Tongue (tissue), 2 donors: ENCODE data around the gene KCNJ16. TPM values are rescaled to one million over a fixed set of nuclear protein-coding genes. Genes with fewer than 3 reads are reported as not detected.
A peak's percentile ranks its signal among the peaks of the same experiment; 100 is the strongest.
"Not testable (repeated sequence)": the region's sequence is repeated elsewhere in the genome, so short reads cannot be mapped to it uniquely, and the experiment has no call there.

ENCODE experiments used
- DNase-seq: peaks from one replicate; pipeline ENCODE4 v3.0.0-alpha.2; 2015
- total RNA-seq: library from RNA; depleted of rRNA; stranded (reverse); fragments of >200 nt; gene quantifications from one replicate; pipeline ENCODE4 v1.2.3, GENCODE V29; 2014

Gene KCNJ16
- total RNA-seq = 0.21 TPM

DNA sequence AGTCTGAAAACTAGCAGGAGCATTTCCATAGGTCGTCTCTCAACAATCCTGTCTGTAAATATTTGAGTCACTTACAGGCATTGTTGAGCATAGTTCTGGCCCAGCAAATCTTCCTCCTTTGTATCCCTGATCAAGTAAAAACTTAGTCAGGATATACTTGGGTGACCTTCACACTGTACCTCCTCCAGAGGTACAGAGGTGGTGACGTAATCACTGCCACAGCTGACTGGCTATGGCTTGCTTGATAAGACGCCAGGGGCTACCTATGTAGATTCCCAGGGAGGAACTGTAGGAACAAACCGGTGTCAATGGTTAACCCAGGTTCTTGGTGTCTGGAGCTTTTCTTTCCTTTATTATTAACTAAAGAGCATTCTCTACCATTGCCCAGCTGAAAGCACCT lies at the start of gene KCNJ16:
Gene KCNJ16, plus strand, starts transcription at position 270 of the 400 bp plus-strand sequence. CDS start 56,863 bp downstream, outside the sequence.
- DNase-seq = no peak

DNA sequence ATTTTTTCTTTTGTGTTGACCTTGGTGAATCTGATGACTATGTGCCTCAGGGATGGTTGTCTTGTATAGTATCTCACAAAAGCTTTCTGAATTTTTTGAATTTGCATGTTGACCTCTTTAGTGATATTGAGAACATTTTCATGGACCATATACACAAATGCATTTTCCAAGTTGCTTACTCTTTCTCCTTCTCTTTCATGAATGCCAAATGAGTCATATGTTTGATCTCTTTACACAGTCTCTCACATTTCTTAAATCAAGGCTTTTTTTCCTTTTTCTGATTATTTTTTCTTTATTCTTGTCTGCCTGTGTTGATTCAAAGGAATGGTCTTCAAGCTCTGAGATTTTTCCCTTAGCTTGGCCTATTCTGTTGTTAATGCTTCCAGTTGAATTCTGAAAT lies 46.6 kb upstream of the KCNJ16 start:
- DNase-seq = no peak

DNA sequence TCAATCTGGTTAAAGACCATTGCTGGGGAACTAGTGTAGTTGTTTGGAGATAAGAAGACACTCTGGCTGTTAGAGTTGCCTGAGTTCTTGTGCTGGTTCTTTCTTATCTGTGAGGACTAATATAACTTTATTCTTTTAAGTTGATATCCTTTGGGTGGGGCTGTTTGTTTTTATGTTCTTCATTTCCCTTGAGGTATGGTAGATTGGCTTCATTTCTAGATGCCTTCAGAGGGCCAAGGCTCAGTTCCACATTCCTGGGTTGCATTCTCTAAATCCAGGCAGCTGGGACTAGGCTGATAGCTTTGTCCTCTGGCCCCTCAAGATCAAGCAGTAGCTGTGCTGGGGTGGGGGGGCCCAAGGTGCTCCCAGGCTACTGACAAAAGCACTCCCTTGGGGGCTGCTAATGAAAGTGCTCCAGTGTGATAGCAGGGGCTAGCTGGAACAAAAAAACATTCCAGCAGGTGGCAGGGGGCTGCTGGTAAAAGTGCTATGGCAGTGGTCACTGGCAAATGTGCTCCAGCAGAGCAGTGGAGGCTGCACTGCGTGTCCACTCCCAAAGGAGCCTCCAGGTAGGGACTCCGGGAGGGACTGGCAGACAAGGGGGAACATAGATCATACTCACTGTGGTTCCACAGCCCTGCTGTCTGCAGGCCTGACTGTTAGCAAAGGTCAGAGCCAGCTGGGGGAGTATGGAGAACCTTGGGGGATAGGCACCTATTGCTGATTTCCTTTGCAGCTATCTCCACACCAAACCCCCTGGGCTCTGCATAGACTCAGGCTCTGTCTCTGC lies 45.9 kb upstream of the KCNJ16 start:
- DNase-seq = peak; percentile 7

DNA sequence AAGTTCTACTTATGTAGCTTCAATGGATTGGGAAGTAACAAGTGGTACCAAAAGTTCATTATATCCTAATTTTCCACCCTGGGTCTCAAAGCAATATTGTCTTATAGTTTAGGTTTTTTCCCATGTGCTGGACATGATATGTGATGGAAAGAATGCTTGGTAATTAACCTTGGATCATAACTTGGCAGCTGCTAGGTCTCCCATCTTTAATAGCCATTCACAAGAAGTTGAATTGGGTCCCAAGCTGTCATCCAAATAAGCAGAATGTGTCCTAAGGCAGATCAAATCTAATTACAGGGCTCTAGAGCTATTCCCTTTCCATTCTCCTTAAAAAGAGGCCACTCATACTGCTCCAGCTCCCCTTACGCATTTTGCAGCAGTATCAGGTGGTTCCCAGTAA lies 44.7 kb upstream of the KCNJ16 start:
- peak; percentile 93 for DNase-seq

DNA sequence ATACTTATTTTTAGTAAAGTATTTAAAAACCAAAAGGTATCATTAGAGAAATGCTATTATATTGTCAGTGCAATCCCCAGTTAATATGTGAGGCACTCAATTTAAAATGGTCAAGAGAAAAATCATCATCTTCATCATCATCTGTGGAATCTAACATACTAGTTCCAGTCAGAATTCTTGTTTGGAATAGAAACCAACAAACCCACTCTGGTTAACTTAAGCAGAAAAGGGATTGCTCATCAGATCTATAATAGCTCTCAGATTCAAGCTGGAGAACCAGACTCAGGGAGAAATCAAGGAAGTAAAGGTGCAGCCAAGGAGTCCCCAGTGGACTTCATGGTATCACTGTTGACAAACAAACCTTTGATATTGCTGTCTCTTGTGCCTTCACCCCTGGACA lies 43.7 kb upstream of the KCNJ16 start:
- no peak for DNase-seq

DNA sequence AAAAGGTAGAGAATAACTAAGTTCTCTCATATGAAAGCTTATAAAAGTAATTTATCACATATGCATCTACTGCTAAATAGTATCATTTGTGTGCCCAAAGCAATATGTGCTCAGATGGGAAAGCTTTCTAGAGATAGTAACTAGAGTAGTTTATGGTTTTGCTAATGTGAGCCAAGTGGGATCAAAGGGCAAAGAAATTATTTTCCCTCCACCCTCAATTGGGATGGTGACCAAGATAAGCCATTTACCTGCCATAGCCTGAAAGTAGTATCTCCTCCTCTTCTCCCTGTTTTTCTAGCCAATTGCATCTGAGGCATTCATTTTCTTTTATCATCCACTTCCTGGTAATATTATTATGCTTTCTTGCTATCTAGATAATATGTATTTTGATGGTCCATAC lies 41.9 kb upstream of the KCNJ16 start:
- no peak for DNase-seq

DNA sequence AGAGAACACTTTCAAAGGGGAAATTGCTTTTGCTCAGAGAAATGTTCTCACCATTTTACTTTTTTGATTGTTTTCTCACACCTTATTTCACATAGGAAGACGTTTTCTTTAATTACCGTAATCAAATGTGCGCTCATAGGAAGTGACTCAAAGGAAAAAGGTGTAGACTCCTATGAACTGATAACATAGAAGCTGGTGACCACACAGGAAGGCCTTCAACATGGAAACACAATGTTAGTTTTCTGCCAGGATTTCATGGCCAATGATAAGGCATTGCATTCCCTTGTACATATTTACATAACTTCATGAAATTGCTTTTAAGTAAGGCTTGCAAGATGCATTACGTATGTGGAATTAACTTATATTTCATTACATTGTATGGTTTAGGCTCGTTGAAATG lies 40.9 kb upstream of the KCNJ16 start:
- DNase-seq = no peak

DNA sequence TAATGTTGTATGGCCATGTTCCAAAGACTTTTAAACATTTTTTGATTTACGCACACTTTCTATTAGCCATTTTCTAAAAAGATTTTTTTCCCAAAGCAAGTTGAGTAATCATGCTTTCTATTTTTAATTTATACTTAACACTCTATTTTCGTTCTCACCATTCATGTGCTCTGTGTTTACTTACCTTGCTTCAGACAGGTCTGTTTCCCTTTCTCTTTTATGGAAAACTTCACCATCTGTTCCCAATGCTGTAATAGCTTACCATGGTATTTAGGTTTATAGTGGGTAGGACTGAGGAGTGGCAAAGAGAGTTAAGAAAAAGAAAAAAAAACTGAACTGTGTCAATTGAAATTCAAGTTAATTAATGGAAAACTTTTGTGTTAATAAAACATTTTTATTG lies 37.5 kb upstream of the KCNJ16 start:
- DNase-seq = no peak

DNA sequence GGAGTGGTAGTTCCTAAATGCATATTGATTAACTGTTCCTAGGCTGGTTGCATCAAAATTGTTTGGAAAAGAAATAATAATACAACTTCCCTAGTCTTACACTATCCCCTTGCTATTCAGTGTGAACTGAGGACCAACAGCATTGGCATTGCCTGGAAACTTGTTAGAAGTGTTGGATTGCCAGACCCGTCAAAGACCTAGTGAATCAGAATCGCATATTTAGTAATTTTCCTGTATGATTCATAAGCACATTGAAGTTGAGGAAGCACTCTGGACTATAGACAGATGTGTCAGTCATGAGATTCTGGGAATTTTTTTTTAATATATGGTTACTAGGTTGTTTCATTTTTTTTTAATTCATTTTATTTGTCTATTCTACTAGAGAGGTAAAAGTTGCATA lies 34.7 kb upstream of the KCNJ16 start:
- no peak for DNase-seq

DNA sequence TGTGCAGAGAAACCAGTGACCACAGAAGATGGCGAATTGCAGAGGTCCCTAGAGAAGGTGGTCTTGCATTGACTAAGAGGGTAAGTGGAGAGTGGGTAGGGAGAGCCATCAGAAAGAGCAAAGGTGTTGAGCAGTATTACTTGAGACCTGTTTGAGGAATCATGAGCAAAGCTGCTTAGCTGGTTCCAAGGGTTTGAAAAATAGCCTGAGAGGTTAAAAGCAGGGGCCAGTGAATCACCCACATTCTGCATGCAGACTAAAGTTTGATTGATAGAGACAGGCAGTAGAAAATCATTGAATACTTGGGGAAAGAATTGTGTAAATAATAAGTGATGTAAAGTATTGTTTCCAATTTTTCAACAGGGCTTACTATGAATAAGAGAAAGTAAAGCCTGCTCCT lies 34.0 kb upstream of the KCNJ16 start:
- DNase-seq = no peak

DNA sequence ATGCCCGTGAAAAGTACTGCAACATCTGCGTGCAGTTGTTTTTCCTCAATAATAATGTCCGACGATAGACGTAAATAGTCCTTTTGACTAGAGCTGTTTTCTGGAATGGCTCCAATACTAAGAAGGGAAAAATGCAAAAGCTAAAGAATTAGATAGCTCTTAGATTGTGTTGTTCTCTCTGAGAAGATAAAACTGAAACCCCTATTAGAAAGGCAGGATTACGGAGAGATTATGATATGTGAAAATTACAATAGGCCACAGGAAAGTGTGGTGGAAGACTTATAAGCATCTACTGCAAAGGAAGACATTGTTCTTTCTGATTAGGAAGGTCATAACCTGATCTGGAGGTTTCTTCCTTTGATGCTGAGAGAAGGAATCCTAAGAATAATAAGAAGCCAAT lies 33.5 kb upstream of the KCNJ16 start:
- no peak for DNase-seq

DNA sequence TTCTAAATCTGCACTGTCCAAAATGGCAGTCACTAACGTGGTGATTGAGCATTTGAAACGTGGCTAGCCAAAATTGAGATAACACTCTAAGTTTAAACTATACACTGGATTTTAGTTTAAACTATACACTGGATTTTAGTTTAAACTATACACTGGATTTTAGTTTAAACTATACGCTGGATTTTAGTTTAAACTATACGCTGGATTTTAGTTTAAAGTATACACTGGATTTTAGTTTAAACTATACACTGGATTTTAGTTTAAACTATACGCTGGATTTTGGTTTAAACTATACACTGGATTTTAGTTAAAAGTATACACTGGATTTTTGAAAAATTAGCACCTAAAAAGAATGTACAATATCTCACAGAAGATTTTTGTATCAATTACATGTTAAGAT lies 29.2 kb upstream of the KCNJ16 start:
- not testable (repeated sequence) for DNase-seq

DNA sequence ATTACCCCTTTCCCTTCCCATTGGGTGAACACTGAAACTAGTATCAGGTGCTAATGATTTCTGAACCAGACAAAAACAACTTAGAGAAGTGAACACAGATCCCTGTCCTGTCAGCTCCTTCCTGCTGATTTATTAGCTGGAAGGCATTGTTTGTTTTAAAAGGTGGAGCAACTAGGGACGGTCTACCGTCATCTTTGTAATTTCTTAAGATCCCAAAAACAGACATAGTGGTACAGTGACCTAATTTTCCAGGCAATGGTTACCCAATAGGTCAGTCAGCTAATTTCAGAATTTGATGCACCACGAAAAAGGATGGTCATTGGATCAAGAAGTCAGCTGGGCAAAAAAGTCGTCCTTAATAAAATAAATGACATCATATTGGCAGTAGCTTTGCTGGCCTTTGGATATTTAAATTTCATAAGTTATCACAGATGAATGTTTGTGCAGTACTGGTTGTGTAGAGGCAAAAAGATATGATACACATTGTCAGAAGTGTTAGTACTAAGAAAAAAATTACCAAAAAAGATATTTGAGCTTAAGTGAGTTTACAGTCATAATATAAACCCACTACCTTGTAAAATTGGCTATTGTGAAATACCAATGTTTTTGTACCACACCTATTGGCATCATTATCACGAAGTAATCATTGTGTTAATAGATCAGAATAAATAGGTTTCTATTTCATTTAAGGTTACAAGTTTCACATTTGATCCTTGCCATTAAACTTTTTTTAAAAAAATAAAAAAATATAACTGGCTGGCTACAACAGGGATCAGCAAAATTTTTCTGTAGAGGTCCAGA lies 27.2 kb upstream of the KCNJ16 start:
- DNase-seq = no peak

DNA sequence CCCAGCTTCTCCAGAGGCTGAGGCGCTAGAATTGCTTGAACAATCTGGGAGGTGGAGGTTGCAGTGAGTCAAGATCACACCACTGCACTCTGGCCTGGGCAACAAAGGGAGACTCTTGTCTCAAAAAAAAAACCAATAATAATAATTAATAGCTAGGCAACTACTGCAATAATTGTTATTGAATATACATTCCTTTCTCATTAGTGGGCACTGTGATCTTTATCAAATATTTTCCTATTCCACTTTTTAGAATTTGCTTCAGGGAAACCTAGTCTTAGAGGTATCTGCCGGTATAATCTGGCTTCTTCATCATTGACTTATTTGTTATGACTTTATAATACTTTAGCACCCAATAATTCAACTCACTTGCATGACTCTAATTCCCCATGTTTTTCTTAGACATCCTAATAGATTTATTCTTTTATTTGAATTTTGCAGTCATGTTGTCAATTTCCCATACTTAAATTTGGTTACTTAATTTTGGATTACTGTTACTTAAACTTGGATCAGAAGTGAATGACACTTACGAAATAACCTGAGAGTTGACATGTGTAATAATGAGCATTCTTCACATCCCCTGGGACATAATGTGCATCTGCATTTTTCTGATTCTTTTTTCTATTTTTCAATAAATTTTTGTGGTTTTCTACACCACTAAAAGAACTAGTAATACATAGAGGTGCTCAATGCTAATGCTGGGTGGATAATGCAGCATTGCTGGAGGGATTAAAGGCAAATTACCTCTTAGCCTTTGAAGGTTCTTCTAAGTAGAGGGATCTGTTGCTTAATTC lies 25.0 kb upstream of the KCNJ16 start:
- DNase-seq = no peak

DNA sequence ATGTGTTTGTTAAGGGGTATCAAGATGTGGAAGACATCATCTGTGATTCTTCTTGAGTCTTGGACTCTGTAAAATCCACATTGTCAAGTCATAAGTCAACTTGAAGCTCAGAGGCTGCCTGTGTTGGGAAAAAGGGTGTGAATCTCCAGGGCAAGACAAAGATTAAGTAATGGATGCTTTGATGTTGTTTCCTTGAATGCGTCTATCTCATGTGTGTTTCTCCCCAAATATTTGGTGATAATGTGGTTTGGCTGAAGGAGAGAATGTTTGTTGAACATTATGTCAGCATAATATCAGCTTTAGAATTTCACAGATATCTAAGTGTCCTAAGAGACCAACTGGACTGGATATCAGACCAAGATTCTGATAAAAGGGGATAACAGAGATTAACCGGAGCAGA lies 24.1 kb upstream of the KCNJ16 start:
- no peak for DNase-seq

DNA sequence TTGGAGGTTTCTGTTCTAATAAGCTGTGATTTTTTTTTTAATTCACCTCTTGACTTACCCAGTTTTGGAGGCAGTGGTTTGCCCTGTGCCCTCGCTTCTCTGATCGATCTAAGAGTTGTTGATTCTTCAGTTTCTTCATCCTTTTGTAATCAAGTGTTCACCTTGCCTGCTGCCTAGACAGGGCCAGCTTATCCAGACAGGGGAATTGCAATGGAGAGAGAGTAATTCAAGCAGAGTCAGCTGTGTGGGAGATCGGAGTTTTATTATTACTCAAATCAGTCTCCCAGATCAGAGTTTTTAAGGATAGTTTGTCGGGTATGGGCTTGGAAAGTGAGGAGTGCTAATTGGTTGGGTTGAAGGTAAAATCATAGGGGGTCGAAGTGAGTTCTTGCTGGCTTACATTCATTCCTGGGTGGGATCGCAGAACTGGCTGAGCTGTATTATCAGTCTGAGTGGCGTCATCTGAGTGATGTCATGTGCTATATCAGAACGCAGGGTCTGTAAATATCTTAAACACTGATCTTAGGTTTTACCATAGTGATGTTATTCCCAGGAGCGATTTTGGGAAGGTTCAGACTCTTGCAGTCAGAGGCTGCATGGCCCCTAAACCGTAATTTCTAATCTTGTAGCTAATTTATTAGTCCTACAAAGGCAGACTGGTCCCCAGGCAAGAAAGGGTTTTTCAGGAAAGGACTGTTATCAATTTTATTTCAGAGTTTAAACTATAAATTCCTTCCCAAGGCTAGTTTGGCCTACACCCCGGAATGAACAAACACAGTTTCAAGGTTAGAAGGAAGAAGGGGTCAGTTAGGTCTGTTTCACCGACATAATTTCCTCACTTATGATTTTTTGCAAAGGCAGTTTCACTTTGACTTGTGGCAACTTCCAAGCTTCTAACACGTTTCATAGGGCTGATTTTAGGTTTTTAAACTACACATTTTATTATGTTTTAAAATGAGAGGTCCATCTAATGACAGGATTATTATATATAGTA lies 21.5 kb upstream of the KCNJ16 start:
- DNase-seq = no peak

DNA sequence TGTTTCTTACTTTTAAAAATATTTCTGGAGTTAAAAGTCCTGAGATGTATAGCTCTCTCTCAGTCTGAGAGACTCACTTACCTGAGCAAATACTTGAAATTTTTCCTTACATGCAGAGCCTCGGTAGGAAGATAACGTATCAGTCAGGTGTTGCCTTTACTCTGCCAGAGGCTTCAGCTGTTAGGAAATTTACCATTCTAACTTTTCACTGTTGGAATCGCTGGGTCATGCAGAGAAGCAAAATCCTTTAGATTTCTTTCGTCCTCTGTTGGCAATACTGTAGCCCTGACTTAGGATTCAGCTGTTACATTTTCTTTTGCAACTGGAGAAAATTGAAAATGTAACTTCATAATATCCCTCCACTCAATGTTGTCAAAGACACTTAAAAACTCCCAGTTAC lies 20.0 kb upstream of the KCNJ16 start:
- DNase-seq = peak; percentile 71

DNA sequence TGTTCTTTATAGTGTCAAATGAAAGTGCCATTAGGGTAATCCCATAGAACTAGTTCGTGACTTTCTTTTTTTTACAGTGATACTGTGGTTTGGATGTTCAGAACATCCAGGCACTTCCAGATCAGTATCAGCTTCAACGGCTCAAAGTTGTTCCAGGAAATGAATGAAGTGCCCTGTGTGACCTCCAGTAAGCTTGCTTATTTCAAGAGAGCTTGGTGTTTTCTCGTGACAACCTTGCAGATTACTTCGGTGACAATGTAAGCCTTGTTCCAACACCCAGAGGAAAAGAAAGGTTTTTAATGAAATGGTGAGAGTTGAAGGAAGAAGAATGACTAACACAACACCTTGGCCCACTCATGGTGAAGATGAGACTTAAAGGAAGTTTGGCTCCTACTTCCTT lies 16.0 kb upstream of the KCNJ16 start:
- DNase-seq = no peak

DNA sequence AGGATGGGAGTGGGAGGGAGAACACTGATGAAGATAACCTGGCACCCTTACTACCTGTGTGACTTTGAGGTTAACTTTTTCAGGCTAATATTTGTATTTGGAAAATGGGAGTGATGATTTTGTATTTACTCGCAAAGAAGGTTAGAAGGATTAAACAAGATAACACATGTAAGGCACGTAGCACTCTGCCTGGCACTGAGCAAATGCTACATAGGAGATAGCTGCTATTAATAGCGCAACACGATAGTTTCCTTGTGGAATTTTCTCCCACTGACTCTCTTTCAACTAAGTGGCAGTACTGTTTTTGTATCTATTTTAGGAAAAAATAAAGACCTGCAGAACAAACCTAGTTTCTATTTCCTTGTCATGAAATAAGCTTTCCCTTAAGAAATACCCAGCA lies 15.4 kb upstream of the KCNJ16 start:
- DNase-seq = no peak

DNA sequence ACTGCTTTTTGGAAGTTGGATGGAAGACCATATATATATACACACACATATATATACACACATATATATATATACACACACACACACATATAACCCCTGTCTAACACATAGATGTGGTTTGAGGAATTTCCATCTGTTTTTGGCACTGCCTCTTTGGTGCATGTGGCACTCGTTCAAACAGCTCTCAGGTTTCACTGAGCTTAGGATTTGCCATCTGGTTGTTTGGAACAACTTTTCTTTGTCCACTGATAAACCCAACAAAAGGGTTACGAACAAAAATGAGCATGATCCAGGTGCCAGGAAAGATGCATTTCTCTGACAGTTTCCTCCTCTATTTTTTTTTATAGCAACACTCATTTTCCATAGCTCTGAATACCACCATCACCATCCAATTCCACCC lies 14.6 kb upstream of the KCNJ16 start:
- DNase-seq = peak; percentile 86

DNA sequence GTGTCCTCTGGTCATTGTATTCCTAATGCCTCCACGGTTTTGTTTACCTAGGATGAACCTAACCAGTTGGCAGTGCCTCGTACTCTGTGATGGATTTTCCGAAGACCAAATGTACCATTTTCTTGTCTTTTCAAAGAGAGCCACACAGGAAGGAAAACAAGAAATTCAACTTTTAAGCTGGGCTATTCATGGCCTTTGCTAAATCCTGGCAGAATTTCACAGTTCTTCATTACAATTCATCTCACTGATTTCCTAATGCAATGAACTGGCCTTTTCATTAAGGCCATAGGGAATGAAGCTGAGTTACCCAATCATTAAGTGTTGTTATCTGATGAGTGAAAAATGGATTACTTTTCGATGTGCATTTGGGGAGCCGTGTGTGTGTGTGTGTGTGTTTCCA lies 7.9 kb upstream of the KCNJ16 start:
- DNase-seq = no peak
